IMR-90 (cell line): Measurements from ENCODE around the gene PHACTR3. TPM values are rescaled to one million over a fixed set of nuclear protein-coding genes. Genes with fewer than 3 reads are reported as not detected.

Experiments used
- ATAC-seq: fragments of 200-7000 bp; cut with Tn5 transposase; 2 replicates; pipeline ENCODE4 v1.9.1; 2020; ENCODE audit warnings: low read depth, mild to moderate bottlenecking, moderate library complexity
- BruUV-seq: library from RNA; stranded (reverse); fragments of 400-500 nt; replicated peaks from 2 replicates; lab custom pipeline; 2021; lab: Mats Ljungman, UMichigan
- CTCF ChIA-PET: fragments of 300-600 bp; formaldehyde crosslinking; extraction: SDS; loops from one replicate; lab custom pipeline; 2021; ENCODE audit warnings: antibody characterized with exemption; lab: Yijun Ruan, JAX
- POLR2A ChIA-PET: fragments of 300-600 bp; sonication (Branson Sonifier 250); formaldehyde crosslinking; loops from one replicate; lab custom pipeline; 2022; ENCODE audit warnings: antibody characterized with exemption; ENCODE audit not compliant: unreplicated experiment; lab: Charles Lee
- DNase-seq: peaks from one replicate; pipeline ENCODE4 v3.0.0; 2013
- H2AFZ ChIP-seq: replicated peaks from 2 replicates; pipeline ENCODE3; 2013; ENCODE audit warnings: low read length, mild to moderate bottlenecking; ENCODE audit not compliant: poor library complexity
- H2AK5ac ChIP-seq: 2 replicates; pipeline ENCODE4 v1.6.1; 2013; ENCODE audit warnings: low read depth, low read length, inconsistent platforms
- H2AK9ac ChIP-seq: replicated peaks from 2 replicates; pipeline ENCODE3; 2013; ENCODE audit warnings: mild to moderate bottlenecking, low read depth, low read length, moderate library complexity; ENCODE audit not compliant: poor library complexity
- H2BK120ac ChIP-seq: 2 replicates; pipeline ENCODE4 v1.6.1; 2013; ENCODE audit warnings: low read depth, low read length, inconsistent platforms
- H2BK15ac ChIP-seq: 3 replicates; pipeline ENCODE4 v1.6.1; 2013; ENCODE audit warnings: low read depth, low read length, inconsistent platforms
- H2BK20ac ChIP-seq: 2 replicates; pipeline ENCODE4 v1.6.1; 2013; ENCODE audit warnings: low read depth, mild to moderate bottlenecking, inconsistent platforms, low read length, moderate library complexity
- H2BK5ac ChIP-seq: 2 replicates; pipeline ENCODE4 v1.6.1; 2013; ENCODE audit warnings: mild to moderate bottlenecking, low read depth, low read length, inconsistent platforms; ENCODE audit not compliant: poor library complexity, severe bottlenecking
- H3K14ac ChIP-seq: replicated peaks from 2 replicates; pipeline ENCODE4 v1.6.1; 2013; ENCODE audit warnings: low read depth, low read length, inconsistent platforms
- H3K18ac ChIP-seq: 2 replicates; pipeline ENCODE4 v1.6.1; 2013; ENCODE audit warnings: low read depth, low read length, control low read depth
- H3K23ac ChIP-seq: 2 replicates; pipeline ENCODE4 v1.6.1; 2013; ENCODE audit warnings: low read depth, low read length, inconsistent platforms
- H3K27ac ChIP-seq: 2 replicates; pipeline ENCODE4 v1.5.1; 2013; ENCODE audit warnings: mild to moderate bottlenecking, control low read depth, low read length; ENCODE audit not compliant: insufficient read depth
- H3K27me3 ChIP-seq: 2 replicates; pipeline ENCODE4 v1.6.1; 2013; ENCODE audit warnings: low read length; ENCODE audit not compliant: control insufficient read depth, insufficient read depth
- H3K36me3 ChIP-seq: 2 replicates; pipeline ENCODE4 v1.6.1; 2013; ENCODE audit warnings: low read length, mixed read lengths; ENCODE audit not compliant: control insufficient read depth, insufficient read depth
- H3K4ac ChIP-seq: 2 replicates; pipeline ENCODE4 v1.6.1; 2013; ENCODE audit warnings: low read depth, low read length, inconsistent platforms
- H3K4me1 ChIP-seq: 2 replicates; pipeline ENCODE4 v1.6.1; 2013; ENCODE audit warnings: low read length, mixed read lengths; ENCODE audit not compliant: control insufficient read depth, insufficient read depth
- H3K4me2 ChIP-seq: 2 replicates; pipeline ENCODE4 v1.6.1; 2013; ENCODE audit warnings: low read depth, mild to moderate bottlenecking, control low read depth, low read length, moderate library complexity
- H3K4me3 ChIP-seq: 2 replicates; pipeline ENCODE4 v1.5.1; 2013; ENCODE audit warnings: low read depth, mild to moderate bottlenecking, control low read depth, low read length, moderate library complexity; ENCODE audit not compliant: insufficient read depth
- H3K56ac ChIP-seq: 2 replicates; pipeline ENCODE4 v1.6.1; 2013; ENCODE audit warnings: low read length, inconsistent platforms; ENCODE audit not compliant: insufficient read depth; ENCODE audit errors: extremely low read depth
- H3K79me1 ChIP-seq, 2 experiments: 2 replicates each; pipeline ENCODE4 v1.6.1; 2013; ENCODE audit warnings: low read length in 2 of 2, inconsistent platforms in 1 of 2, low read depth in 1 of 2
- H3K9ac ChIP-seq: 2 replicates; pipeline ENCODE4 v1.6.1; 2013; ENCODE audit warnings: low read depth, low read length, control low read depth
- H3K9me1 ChIP-seq: 2 replicates; pipeline ENCODE4 v1.6.1; 2013; ENCODE audit warnings: low read length, inconsistent platforms; ENCODE audit not compliant: insufficient read depth
- H3K9me3 ChIP-seq: 2 replicates; pipeline ENCODE4 v1.6.1; 2013; ENCODE audit warnings: low read length; ENCODE audit not compliant: control insufficient read depth, insufficient read depth
- H4K20me1 ChIP-seq: 2 replicates; pipeline ENCODE4 v1.6.1; 2013; ENCODE audit warnings: low read length, inconsistent platforms; ENCODE audit not compliant: insufficient read depth
- H4K5ac ChIP-seq: 2 replicates; pipeline ENCODE4 v1.6.1; 2013; ENCODE audit warnings: mild to moderate bottlenecking, low read depth, low read length, control low read depth
- H4K8ac ChIP-seq, 2 experiments: 2 replicates each; pipeline ENCODE4 v1.6.1; 2013; ENCODE audit warnings: low read depth in 2 of 2, low read length in 2 of 2, control low read depth in 1 of 2, inconsistent platforms in 1 of 2
- H4K91ac ChIP-seq: 2 replicates; pipeline ENCODE4 v1.6.1; 2013; ENCODE audit warnings: low read depth, low read length, inconsistent platforms; ENCODE audit not compliant: insufficient read depth
- CEBPB ChIP-seq: IDR thresholded peaks from 2 replicates; pipeline ENCODE4 v1.6.1; 2012; ENCODE audit warnings: low read depth, low read length, improper control_type of control experiment
- CHD1 ChIP-seq: IDR thresholded peaks from 2 replicates; pipeline ENCODE4 v1.6.1; 2012; ENCODE audit warnings: low read depth, low read length, improper control_type of control experiment
- FOS ChIP-seq: fragments of 150-350 bp; IDR thresholded peaks from 2 replicates; pipeline ENCODE4 v1.6.1; 2016; ENCODE audit warnings: low read depth, low read length
- MAFK ChIP-seq: IDR thresholded peaks from 2 replicates; pipeline ENCODE4 v1.6.1; 2012; ENCODE audit warnings: low read depth, low read length, improper control_type of control experiment
- MXI1 ChIP-seq: IDR thresholded peaks from 2 replicates; pipeline ENCODE4 v1.6.1; 2012; ENCODE audit warnings: low read depth, mild to moderate bottlenecking, low read length, moderate library complexity, borderline replicate concordance
- NFE2L2 ChIP-seq: fragments of 150-350 bp; IDR thresholded peaks from 2 replicates; pipeline ENCODE4 v1.6.1; 2016; ENCODE audit warnings: low read depth, mild to moderate bottlenecking, low read length
- RCOR1 ChIP-seq: IDR thresholded peaks from 2 replicates; pipeline ENCODE4 v1.6.1; 2012; ENCODE audit warnings: mild to moderate bottlenecking, low read length, improper control_type of control experiment; ENCODE audit not compliant: insufficient replicate concordance
- WGBS, 2 experiments: methylation state at CpG; one replicate each; pipeline versions ENCODE4 v1.1.5 to v1.1.7; 2013; ENCODE audit warnings: missing lambda C conversion rate in 2 of 2; ENCODE audit not compliant: insufficient read length in 1 of 2; ENCODE audit errors: extremely low coverage in 2 of 2; 5-methylcytosine and 5-hydroxymethylcytosine counted together
- dilution Hi-C: fragments of 300-500 bp; cut with HindIII; formaldehyde crosslinking; loops from one replicate; pipeline ENCODE4 v1.14.3; 2018; ENCODE audit warnings: low sequenced_read_pairs; ENCODE audit not compliant: unreplicated experiment
- in situ Hi-C: fragments of 300-500 bp; cut with MboI; formaldehyde crosslinking; loops from 3 replicates; pipeline ENCODE4 v1.14.3; 2019; ENCODE audit warnings: low sequenced_read_pairs, inconsistent platforms, mixed read lengths
- intact Hi-C: fragments of 100-400 bp; cut with micrococcal nuclease; formaldehyde crosslinking; loops from 2 replicates; pipeline ENCODE4 v1.10.0; 2022
- polyA plus RNA-seq, 3 experiments: library from polyadenylated mRNA; depleted of rRNA; stranded (reverse); fragments of >200 nt; gene quantifications; 2 replicates each; pipeline ENCODE4 v1.2.3, GENCODE V29; 2012; ENCODE audit warnings: low replicate concordance in 1 of 3
- total RNA-seq: library from RNA; depleted of rRNA; stranded (reverse); fragments of >200 nt; gene quantifications from 2 replicates; pipeline ENCODE4 v1.2.3, GENCODE V29; 2012
- TF ChIP-seq, protein P1 (sequence below): fragments of 150-350 bp; IDR thresholded peaks from 2 replicates; pipeline ENCODE4 v1.6.1; 2017; ENCODE audit warnings: mild to moderate bottlenecking, antibody characterized with exemption, low read length, low read depth
- TF ChIP-seq, protein P2 (sequence below): conservative IDR thresholded peaks from 2 replicates; pipeline ENCODE4 v1.5.1; 2012; ENCODE audit warnings: mild to moderate bottlenecking, low read depth, low read length, improper control_type of control experiment

The PHACTR3 gene
- total and polyA plus RNA-seq, 2 of the 4 experiments (the other 2 are of a cell fraction): not detected

- Histone ChIP-seq H4K5ac (no peak overlapping the region), H3K27ac (no peak overlapping the region), H3K79me1 (no peaks in the 10 kb centered on the region), H2AK5ac (no peak overlapping the region), H3K23ac (no peak overlapping the region), H3K18ac (no peak overlapping the region), H4K8ac (no peak overlapping the region), H3K4ac (no peak overlapping the region), H3K9ac (no peak overlapping the region), H3K14ac (no peak overlapping the region), H2BK15ac (no peak overlapping the region), H3K4me2 (no peak overlapping the region), H3K4me3 (no peak overlapping the region), H3K9me3 (peaks cover 3% of the 10 kb centered on the region; the same call in 1 of the 2 replicates), H3K56ac (no peak overlapping the region), H4K91ac (no peak overlapping the region), H3K4me1 (no peaks in the 10 kb centered on the region), H2AFZ (no peak overlapping the region), H3K36me3 (no peaks in the 10 kb centered on the region), H2BK20ac (no peak overlapping the region), H2BK5ac (no peak overlapping the region), H3K9me1 (no peaks in the 10 kb centered on the region), H2AK9ac (no peak overlapping the region), H2BK120ac (no peak overlapping the region), H3K27me3 (peaks cover 4% of the 10 kb centered on the region; the same call in 1 of the 2 replicates), H4K20me1 (no peaks in the 10 kb centered on the region)
- no peak for TF ChIP-seq RCOR1
- no peak for TF ChIP-seq MXI1
- no peak for TF ChIP-seq MAFK
- TF ChIP-seq CEBPB: no peak
- TF ChIP-seq, protein P1, sequence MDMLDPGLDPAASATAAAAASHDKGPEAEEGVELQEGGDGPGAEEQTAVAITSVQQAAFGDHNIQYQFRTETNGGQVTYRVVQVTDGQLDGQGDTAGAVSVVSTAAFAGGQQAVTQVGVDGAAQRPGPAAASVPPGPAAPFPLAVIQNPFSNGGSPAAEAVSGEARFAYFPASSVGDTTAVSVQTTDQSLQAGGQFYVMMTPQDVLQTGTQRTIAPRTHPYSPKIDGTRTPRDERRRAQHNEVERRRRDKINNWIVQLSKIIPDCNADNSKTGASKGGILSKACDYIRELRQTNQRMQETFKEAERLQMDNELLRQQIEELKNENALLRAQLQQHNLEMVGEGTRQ: no peak
- TF ChIP-seq NFE2L2: no peak
- TF ChIP-seq FOS: no peak
- TF ChIP-seq CHD1: no peak
- TF ChIP-seq, protein P2, sequence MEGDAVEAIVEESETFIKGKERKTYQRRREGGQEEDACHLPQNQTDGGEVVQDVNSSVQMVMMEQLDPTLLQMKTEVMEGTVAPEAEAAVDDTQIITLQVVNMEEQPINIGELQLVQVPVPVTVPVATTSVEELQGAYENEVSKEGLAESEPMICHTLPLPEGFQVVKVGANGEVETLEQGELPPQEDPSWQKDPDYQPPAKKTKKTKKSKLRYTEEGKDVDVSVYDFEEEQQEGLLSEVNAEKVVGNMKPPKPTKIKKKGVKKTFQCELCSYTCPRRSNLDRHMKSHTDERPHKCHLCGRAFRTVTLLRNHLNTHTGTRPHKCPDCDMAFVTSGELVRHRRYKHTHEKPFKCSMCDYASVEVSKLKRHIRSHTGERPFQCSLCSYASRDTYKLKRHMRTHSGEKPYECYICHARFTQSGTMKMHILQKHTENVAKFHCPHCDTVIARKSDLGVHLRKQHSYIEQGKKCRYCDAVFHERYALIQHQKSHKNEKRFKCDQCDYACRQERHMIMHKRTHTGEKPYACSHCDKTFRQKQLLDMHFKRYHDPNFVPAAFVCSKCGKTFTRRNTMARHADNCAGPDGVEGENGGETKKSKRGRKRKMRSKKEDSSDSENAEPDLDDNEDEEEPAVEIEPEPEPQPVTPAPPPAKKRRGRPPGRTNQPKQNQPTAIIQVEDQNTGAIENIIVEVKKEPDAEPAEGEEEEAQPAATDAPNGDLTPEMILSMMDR: no peak
- intact Hi-C loops (no loop called here), dilution Hi-C loops (no loop called here), in situ Hi-C loops (no loop called here)
- no TSS peak for BruUV-seq
- ChIA-PET POLR2A (no interaction called here), CTCF (interaction anchor here (0.7 kb wide), 1 partner anchor 1615 kb away, joined by 3 read pairs; no protein-coding TSS in a partner anchor)
- no peak for ATAC-seq
- 81% methylated on average over 5 of the region's 13 CpGs; no CpG with 5 or more reads in 1 of the 2 experiments for WGBS, 2 experiments
- DNase-seq: no peak
Observed at GRCh38 chr20:59581993-59582679, 22.2 kb upstream of the PHACTR3 start.
